ENCODE results near the gene CEP295NL.
A peak's percentile ranks its signal among the peaks of the same experiment; 100 is the strongest.
"Not testable (repeated sequence)": the region's sequence is repeated elsewhere in the genome, so short reads cannot be mapped to it uniquely, and the experiment has no call there.

The CEP295NL gene

DNA sequence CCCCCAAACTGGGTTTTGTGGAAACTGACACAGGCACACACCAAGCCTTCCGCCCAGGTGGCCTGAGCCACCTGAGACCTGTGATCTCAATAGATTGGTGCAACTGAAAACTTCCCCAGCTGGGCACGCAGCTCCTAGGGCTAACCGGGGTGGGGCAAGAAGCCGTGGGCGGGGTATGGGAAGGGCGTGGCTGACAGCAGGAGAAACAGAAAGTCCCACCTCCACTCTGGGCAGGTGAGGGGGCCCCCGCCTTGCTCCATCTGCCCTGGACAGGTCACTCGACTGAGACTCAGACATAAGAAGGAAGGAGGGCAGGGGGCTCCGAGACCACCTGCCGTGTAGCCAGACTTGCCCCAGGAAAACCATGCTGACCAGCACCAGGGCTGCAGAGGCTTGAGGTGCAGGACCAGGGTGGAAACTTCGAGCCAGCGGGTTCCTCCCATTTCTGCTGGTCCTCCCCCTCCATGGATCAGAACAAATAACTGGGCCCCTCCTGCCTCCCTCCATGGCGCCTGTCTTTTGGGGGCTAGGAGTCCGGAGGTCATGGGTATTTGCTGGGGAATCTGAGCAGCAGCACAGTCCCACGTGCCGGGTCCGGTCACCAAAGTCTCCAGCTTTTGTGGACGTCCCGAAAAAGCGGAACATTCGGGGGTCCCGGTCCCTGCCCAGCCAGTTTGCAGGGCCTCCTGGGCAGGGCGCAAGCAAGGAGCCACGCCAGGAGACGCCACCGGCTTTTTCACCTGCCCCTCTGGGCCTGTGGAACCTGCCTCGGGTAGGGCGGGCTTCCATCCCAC lies 20.9 kb upstream of the CEP295NL start:
- Histone ChIP-seq H3K4me3 (ENCODE audit: low read length) (peak overlapping the region; percentile 78), H3K4me1 (ENCODE audit: control insufficient read depth, insufficient read depth, low read length) (peaks cover 28% of the 10 kb centered on the region), H3K9ac (ENCODE audit: low read length) (peak overlapping the region; percentile 45), H3K27me3 (ENCODE audit: control insufficient read depth, insufficient read depth, low read length) (no peaks in the 10 kb centered on the region), H3K36me3 (ENCODE audit: control insufficient read depth, insufficient read depth, low read length) (no peaks in the 10 kb centered on the region), H3K27ac (ENCODE audit: low read depth, low read length) (peak overlapping the region; percentile 99)

DNA sequence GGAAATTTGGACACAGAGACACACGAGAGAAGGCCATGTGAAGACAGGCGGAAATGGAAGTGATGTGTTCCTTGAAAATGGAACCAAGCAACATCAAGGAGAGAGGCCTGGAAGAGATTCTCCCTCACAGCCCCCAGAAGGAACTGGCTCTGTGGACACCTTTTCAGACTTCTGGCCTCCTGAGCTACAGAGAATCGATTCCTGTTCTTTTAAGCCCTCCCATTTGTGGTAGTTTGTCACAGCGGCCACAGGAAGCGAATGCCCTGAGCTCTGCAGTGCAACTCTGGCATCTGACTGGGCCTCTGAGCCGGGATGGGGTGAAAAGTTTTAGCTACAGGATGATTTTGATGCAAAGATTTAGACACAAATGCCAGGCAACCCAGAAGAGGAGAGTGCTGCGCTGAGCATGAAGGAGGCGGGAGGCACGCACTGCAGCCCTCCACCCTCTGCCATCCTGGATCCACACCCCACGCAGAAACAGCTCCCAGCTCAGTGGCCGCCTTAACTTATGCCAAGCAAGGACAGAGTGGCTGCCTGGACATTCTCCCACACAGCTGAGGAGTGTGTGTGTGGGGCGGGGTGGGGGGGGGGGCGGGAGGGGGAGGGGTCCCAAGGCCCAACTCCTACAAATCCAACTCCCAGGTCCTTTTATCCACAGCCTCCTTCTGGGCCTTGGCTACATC lies 20.0 kb upstream of the CEP295NL start:
- Histone ChIP-seq H3K27me3 (ENCODE audit: control insufficient read depth, insufficient read depth, low read length) (no peaks in the 10 kb centered on the region), H3K9ac (ENCODE audit: low read length) (peak overlapping the region; percentile 65), H3K27ac (ENCODE audit: low read depth, low read length) (peak overlapping the region; percentile 99), H3K4me1 (ENCODE audit: control insufficient read depth, insufficient read depth, low read length) (peaks cover 34% of the 10 kb centered on the region), H3K4me3 (ENCODE audit: low read length) (peak overlapping the region; percentile 78), H3K36me3 (ENCODE audit: control insufficient read depth, insufficient read depth, low read length) (no peaks in the 10 kb centered on the region)

DNA sequence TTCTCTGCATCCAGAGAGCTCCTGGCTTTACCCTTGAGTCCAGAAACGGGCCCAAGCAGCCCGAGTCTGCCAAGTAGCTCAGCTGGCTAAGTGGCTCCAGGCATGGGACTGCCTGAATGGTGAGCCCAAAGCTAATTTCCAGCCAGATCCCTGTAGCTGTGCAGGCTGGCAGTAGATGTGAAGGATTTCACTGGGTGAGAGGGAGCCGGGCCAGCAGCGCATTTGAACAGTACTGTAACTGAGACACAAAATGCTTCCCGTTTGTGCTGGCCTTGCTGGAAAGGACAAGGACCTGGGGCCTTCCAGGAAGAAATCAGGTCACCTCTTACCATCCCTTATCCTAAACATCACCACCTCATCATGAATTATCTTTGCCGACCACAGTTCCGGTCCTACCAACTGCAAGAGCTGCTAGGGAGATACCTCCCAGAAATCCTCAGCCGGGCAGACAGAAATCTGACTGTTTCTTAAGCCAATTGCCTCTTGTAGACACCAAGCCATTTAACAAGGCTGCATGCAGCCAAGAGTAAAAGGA lies 18.5 kb upstream of the CEP295NL start:
- peak overlapping the region; percentile 99 for H3K27ac ChIP-seq (ENCODE audit: low read depth, low read length)
- no peaks in the 10 kb centered on the region for H3K27me3 ChIP-seq (ENCODE audit: control insufficient read depth, insufficient read depth, low read length)
- H3K9ac ChIP-seq (ENCODE audit: low read length) = no peak overlapping the region
- H3K4me1 ChIP-seq (ENCODE audit: control insufficient read depth, insufficient read depth, low read length) = peaks cover 44% of the 10 kb centered on the region
- H3K4me3 ChIP-seq (ENCODE audit: low read length) = peak overlapping the region; percentile 2
- no peaks in the 10 kb centered on the region for H3K36me3 ChIP-seq (ENCODE audit: control insufficient read depth, insufficient read depth, low read length)

DNA sequence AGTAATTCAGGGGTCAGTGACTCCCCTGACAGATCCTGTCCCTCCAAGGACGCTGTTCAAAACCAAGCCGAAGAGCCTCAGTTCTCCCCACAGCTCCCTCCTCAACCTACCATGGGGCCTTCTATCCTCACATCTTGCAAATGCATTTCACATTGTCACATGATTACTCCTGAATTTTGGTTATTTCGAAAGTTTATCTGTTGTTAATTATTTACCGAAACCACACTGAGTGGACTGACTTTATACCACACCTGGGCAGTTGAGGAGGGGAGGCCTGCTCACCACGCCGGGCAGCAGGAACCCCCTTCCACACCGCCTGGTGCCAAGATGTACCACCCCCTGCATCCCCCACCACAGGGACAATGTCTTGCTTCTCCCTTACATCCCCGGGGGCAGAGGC lies 17.5 kb upstream of the CEP295NL start:
- H3K4me3 ChIP-seq (ENCODE audit: low read length) = no peak overlapping the region
- peak overlapping the region; percentile 99 for H3K27ac ChIP-seq (ENCODE audit: low read depth, low read length)
- peaks cover 52% of the 10 kb centered on the region for H3K4me1 ChIP-seq (ENCODE audit: control insufficient read depth, insufficient read depth, low read length)
- no peak overlapping the region for H3K9ac ChIP-seq (ENCODE audit: low read length)
- no peaks in the 10 kb centered on the region for H3K27me3 ChIP-seq (ENCODE audit: control insufficient read depth, insufficient read depth, low read length)
- H3K36me3 ChIP-seq (ENCODE audit: control insufficient read depth, insufficient read depth, low read length) = no peaks in the 10 kb centered on the region

DNA sequence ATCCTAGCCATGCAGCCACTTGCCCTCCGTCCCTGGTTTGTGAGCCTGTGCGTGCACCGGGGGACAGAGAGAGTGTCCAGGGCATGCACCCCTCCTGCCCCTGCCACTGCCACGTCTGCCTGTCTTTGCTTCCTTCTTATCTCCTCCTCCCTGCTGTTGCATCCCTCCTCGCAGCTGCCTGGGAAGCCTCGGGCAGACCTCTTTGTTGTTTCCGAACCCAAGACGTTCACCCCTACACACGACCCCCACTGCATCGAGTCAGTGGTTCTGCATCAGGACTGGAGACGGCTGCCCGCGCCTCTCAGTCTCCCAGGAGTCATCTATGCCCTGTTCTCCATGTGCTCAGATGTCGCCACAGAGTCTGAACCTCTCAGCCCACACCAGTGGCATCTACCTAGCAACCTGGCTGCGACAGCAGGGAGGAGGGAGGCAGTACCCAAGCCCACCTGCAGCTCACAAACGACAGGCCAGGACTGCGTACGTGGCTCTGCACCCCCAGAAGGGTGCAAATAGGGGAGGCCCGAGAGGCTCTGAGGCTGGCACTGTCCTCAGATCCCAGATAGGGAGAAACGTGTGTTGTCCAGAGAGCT lies 17.0 kb upstream of the CEP295NL start:
- peak overlapping the region; percentile 29 for H3K4me3 ChIP-seq (ENCODE audit: low read length)
- peaks cover 53% of the 10 kb centered on the region for H3K4me1 ChIP-seq (ENCODE audit: control insufficient read depth, insufficient read depth, low read length)
- H3K36me3 ChIP-seq (ENCODE audit: control insufficient read depth, insufficient read depth, low read length) = no peaks in the 10 kb centered on the region
- no peak overlapping the region for H3K9ac ChIP-seq (ENCODE audit: low read length)
- H3K27me3 ChIP-seq (ENCODE audit: control insufficient read depth, insufficient read depth, low read length) = no peaks in the 10 kb centered on the region
- peak overlapping the region; percentile 6 for H3K27ac ChIP-seq (ENCODE audit: low read depth, low read length)

DNA sequence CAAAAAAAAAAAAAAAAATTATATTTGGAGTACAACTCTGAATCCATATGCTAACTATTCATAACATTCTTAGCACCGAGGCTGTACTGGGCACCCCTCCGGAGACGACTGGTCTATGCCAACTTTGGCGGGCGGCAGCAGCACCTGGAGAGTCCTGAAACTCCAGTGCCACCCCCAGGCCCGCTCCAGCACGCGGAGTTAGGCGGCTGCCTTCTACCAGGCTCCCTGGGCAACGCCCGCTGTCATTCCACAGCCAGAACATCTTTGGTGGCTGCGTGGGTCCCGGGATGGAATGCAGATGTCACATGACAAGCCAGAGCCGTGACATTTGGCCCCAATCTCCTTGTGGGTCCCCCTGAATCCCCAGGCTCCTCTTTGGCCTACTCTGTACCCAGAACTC lies 16.0 kb upstream of the CEP295NL start:
- Histone ChIP-seq H3K27me3 (ENCODE audit: control insufficient read depth, insufficient read depth, low read length) (no peaks in the 10 kb centered on the region), H3K4me1 (ENCODE audit: control insufficient read depth, insufficient read depth, low read length) (peaks cover 53% of the 10 kb centered on the region), H3K4me3 (ENCODE audit: low read length) (no peak overlapping the region), H3K36me3 (ENCODE audit: control insufficient read depth, insufficient read depth, low read length) (no peaks in the 10 kb centered on the region), H3K27ac (ENCODE audit: low read depth, low read length) (peak overlapping the region; percentile 26), H3K9ac (ENCODE audit: low read length) (no peak overlapping the region)

DNA sequence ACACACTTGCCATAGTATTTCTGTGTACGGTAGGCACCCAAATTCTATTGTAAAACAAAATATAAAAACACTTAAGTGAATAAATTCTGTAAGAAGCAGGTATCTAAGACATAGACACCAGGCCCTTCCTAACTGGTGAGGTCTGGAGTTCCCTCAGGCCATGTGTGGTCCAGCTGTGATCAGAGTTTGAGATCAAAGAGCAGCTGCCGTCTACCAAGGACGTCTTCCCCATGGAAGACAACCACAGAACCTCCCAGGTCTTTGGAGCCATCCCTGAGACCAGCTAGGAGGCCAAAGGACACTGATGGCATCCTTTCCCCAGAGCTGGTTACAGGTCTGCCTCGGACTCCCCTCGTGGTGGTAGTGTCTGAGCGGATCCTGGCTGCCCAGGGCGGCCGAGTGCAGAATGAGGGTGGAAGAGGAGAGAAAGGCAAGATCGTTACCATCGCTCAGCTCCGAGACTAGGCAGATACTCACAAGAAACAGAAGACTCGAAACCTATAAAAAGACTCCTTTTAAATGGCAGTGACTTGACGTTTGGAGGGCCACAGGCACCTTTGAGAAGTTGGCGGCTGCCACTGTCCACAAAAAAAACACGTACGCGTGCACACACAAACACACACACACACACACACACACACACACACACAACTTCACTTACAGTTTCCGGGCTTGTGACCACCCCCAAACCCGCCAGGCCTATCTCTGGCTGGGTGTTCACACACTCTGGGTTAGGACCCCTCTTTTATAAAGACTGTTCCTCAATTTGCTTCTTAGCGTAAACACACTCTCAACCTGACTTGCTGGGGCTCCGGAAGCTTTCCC lies 14.7 kb upstream of the CEP295NL start:
- Histone ChIP-seq H3K27me3 (ENCODE audit: control insufficient read depth, insufficient read depth, low read length) (no peaks in the 10 kb centered on the region), H3K4me3 (ENCODE audit: low read length) (no peak overlapping the region), H3K9ac (ENCODE audit: low read length) (no peak overlapping the region), H3K4me1 (ENCODE audit: control insufficient read depth, insufficient read depth, low read length) (peaks cover 49% of the 10 kb centered on the region), H3K36me3 (ENCODE audit: control insufficient read depth, insufficient read depth, low read length) (no peaks in the 10 kb centered on the region), H3K27ac (ENCODE audit: low read depth, low read length) (peak overlapping the region; percentile 59)

DNA sequence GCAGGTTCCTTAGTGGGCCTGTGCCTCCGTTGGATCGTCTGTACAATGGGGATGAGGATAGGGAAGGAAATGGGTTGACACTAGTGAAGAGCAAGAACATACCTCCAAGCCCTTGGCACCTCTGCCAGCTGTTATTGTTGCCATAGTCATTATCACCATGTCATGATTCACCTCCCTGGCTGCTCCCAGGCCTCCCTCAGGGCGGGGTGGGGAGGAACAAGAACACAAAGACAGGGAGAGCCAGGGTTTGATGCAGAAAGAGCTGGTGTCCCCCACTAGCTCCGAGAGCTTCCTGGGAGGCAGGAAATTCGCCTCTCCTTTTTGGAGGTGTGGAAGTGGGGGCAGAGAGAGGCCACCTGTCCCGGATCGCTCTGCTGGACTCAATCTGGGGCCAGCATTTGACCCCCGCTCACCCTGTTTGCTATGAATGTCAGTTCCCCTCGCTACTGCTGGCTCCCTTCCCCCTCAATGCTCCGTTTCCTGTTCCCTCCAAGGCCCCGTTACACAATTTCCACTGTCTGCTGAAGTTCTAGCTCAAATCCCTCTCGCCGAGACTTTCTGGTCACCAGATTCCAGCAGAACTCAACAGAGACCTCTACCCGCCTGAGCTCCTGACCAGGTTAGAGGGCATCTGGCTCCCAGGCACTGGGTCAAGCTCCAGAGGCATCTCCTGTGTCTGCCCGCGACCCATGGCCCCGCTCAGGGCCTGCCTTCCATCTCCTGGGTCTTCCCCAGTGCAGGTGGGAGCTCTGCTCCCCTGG lies 13.1 kb upstream of the CEP295NL start:
- no peaks in the 10 kb centered on the region for H3K36me3 ChIP-seq (ENCODE audit: control insufficient read depth, insufficient read depth, low read length)
- H3K4me3 ChIP-seq (ENCODE audit: low read length) = peak overlapping the region; percentile 39
- no peak overlapping the region for H3K9ac ChIP-seq (ENCODE audit: low read length)
- H3K4me1 ChIP-seq (ENCODE audit: control insufficient read depth, insufficient read depth, low read length) = peaks cover 39% of the 10 kb centered on the region
- no peaks in the 10 kb centered on the region for H3K27me3 ChIP-seq (ENCODE audit: control insufficient read depth, insufficient read depth, low read length)
- peak overlapping the region; percentile 66 for H3K27ac ChIP-seq (ENCODE audit: low read depth, low read length)

DNA sequence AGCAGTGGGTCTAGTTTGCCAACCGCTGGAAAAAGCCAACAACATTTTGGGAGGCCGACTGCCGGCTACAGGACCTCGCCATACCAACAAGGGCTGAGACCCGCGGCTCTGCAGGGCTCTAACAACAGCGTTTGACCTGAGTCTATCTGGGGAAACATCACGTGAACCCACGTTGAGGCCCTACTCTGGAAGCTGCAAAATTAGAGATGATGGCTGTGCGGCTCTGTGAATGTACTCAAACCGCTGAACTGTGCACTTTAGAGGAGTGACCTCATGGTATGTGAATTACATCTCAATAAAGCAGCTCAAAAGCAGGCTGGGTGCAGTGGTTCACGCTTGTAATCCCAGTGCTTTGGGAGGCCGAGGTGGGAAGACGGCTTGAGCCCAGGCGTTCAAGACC lies 10.1 kb upstream of the CEP295NL start:
- H3K36me3 ChIP-seq (ENCODE audit: control insufficient read depth, insufficient read depth, low read length) = no peaks in the 10 kb centered on the region
- peaks cover 22% of the 10 kb centered on the region for H3K4me1 ChIP-seq (ENCODE audit: control insufficient read depth, insufficient read depth, low read length)
- no peak overlapping the region for H3K4me3 ChIP-seq (ENCODE audit: low read length)
- no peaks in the 10 kb centered on the region for H3K27me3 ChIP-seq (ENCODE audit: control insufficient read depth, insufficient read depth, low read length)
- no peak overlapping the region for H3K27ac ChIP-seq (ENCODE audit: low read depth, low read length)
- H3K9ac ChIP-seq (ENCODE audit: low read length) = no peak overlapping the region

DNA sequence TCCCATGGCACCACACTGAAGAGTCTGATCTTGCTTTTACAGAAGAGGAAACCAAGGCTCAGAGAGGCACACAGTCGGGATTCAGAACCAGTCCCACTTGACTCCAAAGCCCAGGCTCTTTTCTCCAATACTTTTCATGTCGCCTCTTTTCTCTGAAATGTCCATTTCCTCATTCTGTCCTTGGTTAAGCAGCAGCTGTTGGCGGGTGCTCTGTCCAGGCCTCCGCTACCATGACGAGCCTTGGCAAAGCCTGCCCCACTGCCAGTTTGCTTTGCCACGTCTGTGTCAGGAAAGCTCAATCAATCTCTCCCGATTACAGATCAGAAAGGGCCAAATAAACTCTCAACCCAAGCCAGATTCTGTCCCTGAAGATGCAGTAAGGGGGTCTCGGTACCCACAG lies 9.1 kb upstream of the CEP295NL start:
- H3K27ac ChIP-seq (ENCODE audit: low read depth, low read length) = no peak overlapping the region
- peaks cover 14% of the 10 kb centered on the region for H3K4me1 ChIP-seq (ENCODE audit: control insufficient read depth, insufficient read depth, low read length)

DNA sequence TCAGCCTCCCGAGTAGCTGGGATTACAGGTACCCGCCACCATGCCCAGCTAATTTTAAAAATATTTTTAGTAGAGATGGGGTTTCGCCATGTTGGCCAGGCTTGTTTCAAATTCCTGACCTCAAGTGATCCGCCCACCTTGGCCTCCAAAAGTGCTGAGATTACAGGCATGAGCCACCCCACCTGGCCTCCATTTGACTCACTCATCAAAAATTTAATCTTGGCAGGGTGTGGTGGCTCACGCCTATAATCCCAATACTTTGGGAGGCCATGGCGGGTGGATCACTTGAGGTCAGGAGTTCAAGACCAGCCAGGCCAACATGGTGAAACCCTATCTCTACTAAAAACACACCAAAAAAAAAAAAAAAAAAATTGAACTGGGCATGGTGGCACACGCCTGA lies 8.5 kb upstream of the CEP295NL start:
- not testable (repeated sequence) for H3K36me3 ChIP-seq (ENCODE audit: control insufficient read depth, insufficient read depth, low read length); H3K27me3 ChIP-seq (ENCODE audit: control insufficient read depth, insufficient read depth, low read length); H3K27ac ChIP-seq (ENCODE audit: low read depth, low read length); H3K9ac ChIP-seq (ENCODE audit: low read length); H3K4me3 ChIP-seq (ENCODE audit: low read length)
- H3K4me1 ChIP-seq (ENCODE audit: control insufficient read depth, insufficient read depth, low read length) = peaks cover 11% of the 10 kb centered on the region

More for the DNA sequence above, 9.1 kb upstream of the CEP295NL start:
- Histone ChIP-seq H3K9ac (ENCODE audit: low read length) (no peak overlapping the region), H3K36me3 (ENCODE audit: control insufficient read depth, insufficient read depth, low read length) (no peaks in the 10 kb centered on the region), H3K27me3 (ENCODE audit: control insufficient read depth, insufficient read depth, low read length) (no peaks in the 10 kb centered on the region), H3K4me3 (ENCODE audit: low read length) (no peak overlapping the region)

All from rectal smooth muscle tissue (tissue), 1 donor.